ENCODE results near the gene NRXN2.

NRXN2 gene

DNA sequence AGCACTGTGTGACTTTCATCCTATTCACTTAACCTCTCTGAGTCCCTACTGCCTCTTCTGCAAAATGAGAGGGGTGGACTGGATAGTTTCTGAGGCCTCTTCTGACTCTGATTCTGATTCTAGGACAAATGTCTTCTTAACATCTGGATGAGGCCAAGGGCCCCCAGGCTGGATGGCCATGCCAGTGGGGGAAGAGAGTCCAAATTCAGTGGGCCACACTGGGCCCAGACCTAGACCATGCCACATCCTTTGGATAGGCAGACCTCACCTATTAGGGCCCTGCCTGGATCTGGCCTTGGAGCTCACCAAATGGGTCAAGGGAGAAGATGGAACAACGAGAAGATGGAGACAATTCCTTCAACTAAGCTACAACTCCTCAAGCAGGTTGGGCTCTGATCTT is 24.6 kb downstream of the NRXN2 start:
- DNase-seq (ENCODE audit: low spot score), result no peak

DNA sequence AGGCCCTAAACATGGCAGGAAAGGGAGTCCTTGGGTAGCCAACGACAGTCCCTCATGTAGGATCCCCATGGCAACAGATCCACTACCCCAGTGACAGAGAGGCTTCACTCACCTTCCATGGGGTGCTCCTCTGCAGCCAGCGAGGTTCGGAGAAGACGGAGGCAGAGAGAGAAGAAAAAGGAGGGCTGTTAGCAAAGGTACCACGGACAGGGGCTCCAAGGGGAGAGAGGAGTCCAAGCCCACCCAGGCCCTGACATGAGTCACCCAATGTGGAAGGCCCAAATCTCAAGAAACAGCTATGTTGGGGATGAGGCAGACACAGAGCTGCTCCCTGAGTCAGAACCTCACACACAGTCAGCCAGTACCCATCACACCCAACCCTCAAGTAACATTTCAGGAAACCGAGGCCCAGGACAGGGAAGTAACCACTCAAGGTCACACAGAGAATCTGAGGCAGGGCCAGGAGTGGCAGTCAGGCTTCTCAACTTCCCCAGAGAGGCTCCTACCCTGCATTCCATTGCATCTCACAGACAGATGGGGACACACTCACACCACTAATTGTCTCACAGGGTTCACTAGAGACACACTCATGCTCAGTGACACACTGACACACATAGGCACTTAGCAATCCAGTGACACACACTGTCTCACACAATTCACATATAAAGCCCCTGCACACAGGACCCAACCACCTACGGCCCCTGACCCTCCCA is 25.2 kb downstream of the NRXN2 start:
- no peak for DNase-seq (ENCODE audit: low spot score)

DNA sequence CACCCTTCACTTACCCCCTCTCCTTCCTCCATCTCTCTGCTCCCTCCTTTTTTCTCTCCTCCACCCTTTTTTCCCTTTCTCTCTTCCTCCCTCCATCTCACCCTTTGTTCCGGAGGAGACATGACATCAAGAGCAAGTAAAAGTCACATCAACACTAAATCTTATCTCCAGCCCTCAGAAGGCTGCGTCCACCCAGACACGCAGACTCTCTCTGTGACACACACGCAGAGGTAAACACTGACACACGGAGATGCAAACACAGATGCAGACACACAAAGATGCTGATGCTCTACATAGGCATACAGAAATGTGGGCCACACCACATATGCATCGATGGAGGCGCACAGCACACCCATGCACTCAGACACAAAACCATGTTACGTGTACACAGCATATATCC is 27.0 kb downstream of the NRXN2 start:
- DNase-seq (ENCODE audit: low spot score), result no peak

DNA sequence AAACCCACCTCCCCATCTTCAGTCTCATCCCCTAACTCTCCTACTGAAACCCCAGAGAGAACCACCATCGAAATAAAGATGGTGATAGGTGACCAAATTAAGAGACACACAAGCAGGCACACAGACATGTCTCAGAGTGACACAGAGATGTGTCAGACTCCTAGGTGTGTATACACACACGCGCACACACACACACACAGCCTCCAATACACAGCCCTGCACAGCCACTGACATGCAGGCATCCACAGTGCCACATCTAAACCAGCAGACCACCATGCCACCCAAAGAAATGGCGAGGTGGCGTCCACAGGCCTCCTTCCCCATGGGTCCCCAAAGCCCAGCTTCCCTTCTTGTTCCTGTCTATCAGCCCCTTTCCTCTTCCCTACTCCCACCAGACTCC is 27.4 kb downstream of the NRXN2 start:
- no peak for DNase-seq (ENCODE audit: low spot score)

GRCh38 chr11:64694821-64695365 is 28.1 kb downstream of the NRXN2 start:
- DNase-seq (ENCODE audit: low spot score), result no peak

- DNase-seq (ENCODE audit: low spot score), result no peak
Measured at GRCh38 chr11:64694026-64694755, 28.8 kb downstream of the NRXN2 start.

GRCh38 chr11:64692764-64693331 is 30.1 kb downstream of the NRXN2 start:
- DNase-seq (ENCODE audit: low spot score), result no peak

GRCh38 chr11:64691543-64691942 is 31.5 kb downstream of the NRXN2 start:
- DNase-seq (ENCODE audit: low spot score), result no peak

GRCh38 chr11:64690235-64690634 is 32.8 kb downstream of the NRXN2 start:
- no peak for DNase-seq (ENCODE audit: low spot score)

- peak; percentile 88 for DNase-seq (ENCODE audit: low spot score)
Measured at GRCh38 chr11:64688534-64688982, 34.4 kb downstream of the NRXN2 start.

DNA sequence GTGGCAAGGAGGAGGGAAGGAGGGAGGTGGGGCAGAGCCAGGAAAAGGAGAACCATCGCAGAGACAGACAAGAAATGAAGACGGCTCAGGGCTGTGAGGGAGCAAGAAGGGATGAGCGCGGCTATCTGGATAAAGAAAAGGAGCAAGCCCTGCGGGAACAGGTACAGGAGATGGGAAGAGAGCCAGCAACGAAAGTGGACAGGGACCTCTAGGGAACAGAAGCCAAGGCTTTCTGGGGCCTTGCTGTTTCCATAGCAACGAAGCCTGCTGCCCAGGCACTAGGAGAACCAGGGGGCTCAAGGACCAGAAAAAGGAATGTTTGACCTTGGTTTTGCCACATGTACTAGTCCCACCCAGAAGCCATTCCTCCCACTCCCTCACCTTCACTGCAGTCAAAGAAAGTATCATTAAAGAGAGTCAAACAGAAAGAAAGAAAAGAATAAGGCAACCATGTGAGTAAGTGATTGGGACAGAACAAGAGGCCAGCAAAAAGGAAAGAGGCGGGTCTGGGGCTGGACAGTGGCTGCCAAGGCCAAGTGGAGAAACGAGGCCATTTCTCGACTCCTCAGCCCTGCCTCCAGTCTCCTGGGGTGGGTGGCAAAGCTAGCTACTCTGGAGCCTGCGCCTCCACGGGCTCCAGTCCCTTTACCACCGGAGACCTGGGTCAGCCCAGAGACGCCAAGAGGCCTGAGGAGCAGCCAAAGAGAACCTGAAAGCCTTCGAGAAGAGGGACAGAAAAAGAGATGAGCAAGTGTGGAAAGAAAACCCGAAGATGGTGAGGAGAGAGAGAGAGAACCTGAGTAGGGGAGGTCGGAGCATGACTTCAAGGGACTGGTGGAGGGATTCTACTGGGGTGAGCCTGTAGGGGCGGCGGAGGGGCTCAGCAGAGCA is 35.1 kb downstream of the NRXN2 start:
- DNase-seq (ENCODE audit: low spot score), result no peak

GRCh38 chr11:64687204-64687603 is 35.8 kb downstream of the NRXN2 start:
- no peak for DNase-seq (ENCODE audit: low spot score)

DNA sequence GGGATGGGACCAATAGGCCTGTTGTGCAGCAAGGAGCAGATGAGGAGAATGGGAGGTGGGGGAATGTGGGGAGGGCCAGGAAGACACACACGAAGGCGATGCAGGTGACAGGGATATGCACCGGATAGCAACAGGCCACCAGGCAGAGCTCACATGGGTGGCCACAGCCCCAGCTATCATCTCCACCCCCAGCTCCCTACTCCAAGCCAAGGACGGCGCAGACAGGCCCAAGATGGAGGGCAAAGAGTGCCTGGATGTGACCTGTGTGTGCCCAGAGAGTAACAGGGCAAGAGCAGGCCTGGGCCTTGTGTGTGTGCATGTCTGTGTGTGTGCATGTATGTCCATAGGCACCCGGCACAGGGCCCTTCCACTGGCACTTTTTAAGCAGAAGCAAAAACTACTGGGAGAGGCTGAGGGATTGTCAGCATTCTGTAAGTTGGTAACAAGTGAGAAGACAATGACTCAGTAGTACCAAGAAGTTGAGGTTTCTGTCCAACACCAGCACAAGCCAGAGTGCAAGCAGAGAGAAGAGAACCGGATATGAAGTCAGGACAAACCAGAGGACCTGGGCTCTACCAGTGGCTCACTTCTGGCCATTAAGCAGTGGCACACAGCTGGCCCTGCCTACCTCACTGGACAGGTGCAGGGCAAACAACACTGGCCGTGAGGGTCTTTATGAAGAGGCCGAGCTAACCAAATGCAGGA is 36.4 kb downstream of the NRXN2 start:
- DNase-seq (ENCODE audit: low spot score), result no peak

GRCh38 chr11:64685536-64685935 is 37.5 kb downstream of the NRXN2 start:
- no peak for DNase-seq (ENCODE audit: low spot score)

GRCh38 chr11:64684357-64684756 is 38.6 kb downstream of the NRXN2 start:
- no peak for DNase-seq (ENCODE audit: low spot score)

GRCh38 chr11:64681171-64681570 is 41.8 kb downstream of the NRXN2 start:
- DNase-seq (ENCODE audit: low spot score), result no peak

GRCh38 chr11:64679846-64680245 is 43.2 kb downstream of the NRXN2 start:
- DNase-seq (ENCODE audit: low spot score), result no peak

GRCh38 chr11:64677441-64678023 is 45.5 kb downstream of the NRXN2 start:
- DNase-seq (ENCODE audit: low spot score), result no peak

GRCh38 chr11:64676261-64676615 is 46.8 kb downstream of the NRXN2 start:
- no peak for DNase-seq (ENCODE audit: low spot score)

DNA sequence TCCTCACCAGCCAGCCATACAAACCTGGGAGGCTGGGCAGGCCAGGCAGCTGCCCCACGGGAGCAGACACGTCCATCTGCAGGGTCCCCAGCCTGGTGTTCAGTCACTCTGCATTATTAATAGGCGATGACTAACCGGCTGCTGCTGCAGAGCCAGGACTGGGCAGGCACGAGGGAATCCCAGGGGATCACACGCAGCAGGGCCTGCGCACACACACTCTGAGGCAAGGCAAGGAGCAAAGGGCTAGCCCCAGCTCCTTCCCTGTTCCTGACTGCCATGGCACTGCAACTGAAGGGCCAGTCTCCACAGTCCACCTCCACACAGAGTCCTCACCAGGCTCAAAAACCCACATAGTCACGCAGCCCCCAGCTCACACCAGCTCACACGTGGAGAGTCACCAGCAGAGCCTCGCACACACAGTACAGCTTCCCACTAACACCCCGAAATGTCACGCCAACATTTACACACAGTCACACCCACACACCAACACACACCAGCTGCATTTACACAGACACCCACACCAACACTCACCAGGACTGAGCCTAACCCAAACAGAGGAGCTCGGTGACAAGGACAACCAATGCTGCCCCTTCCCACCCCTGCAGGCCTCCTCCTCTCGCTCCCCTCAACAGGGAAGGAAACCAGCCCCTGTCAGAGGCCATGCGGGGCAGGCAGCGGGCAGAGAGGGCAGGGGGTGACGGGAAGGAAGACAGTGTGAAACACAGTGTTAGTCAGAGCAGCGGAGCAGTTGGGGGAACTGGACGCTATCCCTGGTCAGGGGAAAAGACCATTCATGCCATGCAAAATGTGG is 47.3 kb downstream of the NRXN2 start:
- peak; percentile 98 for DNase-seq (ENCODE audit: low spot score)

Measured in hepatic stellate cell (primary cell).